IMR-90 (cell line): ENCODE results near the gene OPTN. TPM values are rescaled to one million over a fixed set of nuclear protein-coding genes. Genes with fewer than 3 reads are reported as not detected.

ENCODE experiments used
- ATAC-seq: fragments of 200-7000 bp; cut with Tn5 transposase; 2 replicates; pipeline ENCODE4 v1.9.1; 2020; ENCODE audit warnings: low read depth, mild to moderate bottlenecking, moderate library complexity
- BruUV-seq: library from RNA; stranded (reverse); fragments of 400-500 nt; replicated peaks from 2 replicates; lab custom pipeline; 2021; lab: Mats Ljungman, UMichigan
- CTCF ChIA-PET: fragments of 300-600 bp; formaldehyde crosslinking; extraction: SDS; loops from one replicate; lab custom pipeline; 2021; ENCODE audit warnings: antibody characterized with exemption; lab: Yijun Ruan, JAX
- POLR2A ChIA-PET: fragments of 300-600 bp; sonication (Branson Sonifier 250); formaldehyde crosslinking; loops from one replicate; lab custom pipeline; 2022; ENCODE audit warnings: antibody characterized with exemption; ENCODE audit not compliant: unreplicated experiment; lab: Charles Lee
- DNase-seq: peaks from one replicate; pipeline ENCODE4 v3.0.0; 2013
- H2AFZ ChIP-seq: replicated peaks from 2 replicates; pipeline ENCODE3; 2013; ENCODE audit warnings: low read length, mild to moderate bottlenecking; ENCODE audit not compliant: poor library complexity
- H2AK5ac ChIP-seq: 2 replicates; pipeline ENCODE4 v1.6.1; 2013; ENCODE audit warnings: low read depth, low read length, inconsistent platforms
- H2AK9ac ChIP-seq: replicated peaks from 2 replicates; pipeline ENCODE3; 2013; ENCODE audit warnings: mild to moderate bottlenecking, low read depth, low read length, moderate library complexity; ENCODE audit not compliant: poor library complexity
- H2BK120ac ChIP-seq: 2 replicates; pipeline ENCODE4 v1.6.1; 2013; ENCODE audit warnings: low read depth, low read length, inconsistent platforms
- H2BK15ac ChIP-seq: 3 replicates; pipeline ENCODE4 v1.6.1; 2013; ENCODE audit warnings: low read depth, low read length, inconsistent platforms
- H2BK20ac ChIP-seq: 2 replicates; pipeline ENCODE4 v1.6.1; 2013; ENCODE audit warnings: low read depth, mild to moderate bottlenecking, inconsistent platforms, low read length, moderate library complexity
- H2BK5ac ChIP-seq: 2 replicates; pipeline ENCODE4 v1.6.1; 2013; ENCODE audit warnings: mild to moderate bottlenecking, low read depth, low read length, inconsistent platforms; ENCODE audit not compliant: poor library complexity, severe bottlenecking
- H3K14ac ChIP-seq: replicated peaks from 2 replicates; pipeline ENCODE4 v1.6.1; 2013; ENCODE audit warnings: low read depth, low read length, inconsistent platforms
- H3K18ac ChIP-seq: 2 replicates; pipeline ENCODE4 v1.6.1; 2013; ENCODE audit warnings: low read depth, low read length, control low read depth
- H3K23ac ChIP-seq: 2 replicates; pipeline ENCODE4 v1.6.1; 2013; ENCODE audit warnings: low read depth, low read length, inconsistent platforms
- H3K27ac ChIP-seq: 2 replicates; pipeline ENCODE4 v1.5.1; 2013; ENCODE audit warnings: mild to moderate bottlenecking, control low read depth, low read length; ENCODE audit not compliant: insufficient read depth
- H3K27me3 ChIP-seq: 2 replicates; pipeline ENCODE4 v1.6.1; 2013; ENCODE audit warnings: low read length; ENCODE audit not compliant: control insufficient read depth, insufficient read depth
- H3K36me3 ChIP-seq: 2 replicates; pipeline ENCODE4 v1.6.1; 2013; ENCODE audit warnings: low read length, mixed read lengths; ENCODE audit not compliant: control insufficient read depth, insufficient read depth
- H3K4ac ChIP-seq: 2 replicates; pipeline ENCODE4 v1.6.1; 2013; ENCODE audit warnings: low read depth, low read length, inconsistent platforms
- H3K4me1 ChIP-seq: 2 replicates; pipeline ENCODE4 v1.6.1; 2013; ENCODE audit warnings: low read length, mixed read lengths; ENCODE audit not compliant: control insufficient read depth, insufficient read depth
- H3K4me2 ChIP-seq: 2 replicates; pipeline ENCODE4 v1.6.1; 2013; ENCODE audit warnings: low read depth, mild to moderate bottlenecking, control low read depth, low read length, moderate library complexity
- H3K4me3 ChIP-seq: 2 replicates; pipeline ENCODE4 v1.5.1; 2013; ENCODE audit warnings: low read depth, mild to moderate bottlenecking, control low read depth, low read length, moderate library complexity; ENCODE audit not compliant: insufficient read depth
- H3K56ac ChIP-seq: 2 replicates; pipeline ENCODE4 v1.6.1; 2013; ENCODE audit warnings: low read length, inconsistent platforms; ENCODE audit not compliant: insufficient read depth; ENCODE audit errors: extremely low read depth
- H3K79me1 ChIP-seq, 2 experiments: 2 replicates each; pipeline ENCODE4 v1.6.1; 2013; ENCODE audit warnings: low read length in 2 of 2, inconsistent platforms in 1 of 2, low read depth in 1 of 2
- H3K9ac ChIP-seq: 2 replicates; pipeline ENCODE4 v1.6.1; 2013; ENCODE audit warnings: low read depth, low read length, control low read depth
- H3K9me1 ChIP-seq: 2 replicates; pipeline ENCODE4 v1.6.1; 2013; ENCODE audit warnings: low read length, inconsistent platforms; ENCODE audit not compliant: insufficient read depth
- H3K9me3 ChIP-seq: 2 replicates; pipeline ENCODE4 v1.6.1; 2013; ENCODE audit warnings: low read length; ENCODE audit not compliant: control insufficient read depth, insufficient read depth
- H4K20me1 ChIP-seq: 2 replicates; pipeline ENCODE4 v1.6.1; 2013; ENCODE audit warnings: low read length, inconsistent platforms; ENCODE audit not compliant: insufficient read depth
- H4K5ac ChIP-seq: 2 replicates; pipeline ENCODE4 v1.6.1; 2013; ENCODE audit warnings: mild to moderate bottlenecking, low read depth, low read length, control low read depth
- H4K8ac ChIP-seq, 2 experiments: 2 replicates each; pipeline ENCODE4 v1.6.1; 2013; ENCODE audit warnings: low read depth in 2 of 2, low read length in 2 of 2, control low read depth in 1 of 2, inconsistent platforms in 1 of 2
- H4K91ac ChIP-seq: 2 replicates; pipeline ENCODE4 v1.6.1; 2013; ENCODE audit warnings: low read depth, low read length, inconsistent platforms; ENCODE audit not compliant: insufficient read depth
- BHLHE40 ChIP-seq: fragments of 150-350 bp; IDR thresholded peaks from 2 replicates; pipeline ENCODE4 v1.6.1; 2016; ENCODE audit warnings: mild to moderate bottlenecking, low read depth, low read length
- CEBPB ChIP-seq: IDR thresholded peaks from 2 replicates; pipeline ENCODE4 v1.6.1; 2012; ENCODE audit warnings: low read depth, low read length, improper control_type of control experiment
- CHD1 ChIP-seq: IDR thresholded peaks from 2 replicates; pipeline ENCODE4 v1.6.1; 2012; ENCODE audit warnings: low read depth, low read length, improper control_type of control experiment
- CTCF ChIP-seq: conservative IDR thresholded peaks from 2 replicates; pipeline ENCODE4 v1.5.1; 2012; ENCODE audit warnings: mild to moderate bottlenecking, low read depth, low read length, improper control_type of control experiment
- FOS ChIP-seq: fragments of 150-350 bp; IDR thresholded peaks from 2 replicates; pipeline ENCODE4 v1.6.1; 2016; ENCODE audit warnings: low read depth, low read length
- MAZ ChIP-seq: IDR thresholded peaks from 2 replicates; pipeline ENCODE4 v1.6.1; 2012; ENCODE audit warnings: low read depth, mild to moderate bottlenecking, low read length, improper control_type of control experiment, moderate library complexity, borderline replicate concordance
- RAD21 ChIP-seq: IDR thresholded peaks from 2 replicates; pipeline ENCODE4 v1.6.1; 2012; ENCODE audit warnings: low read length, improper control_type of control experiment
- RCOR1 ChIP-seq: IDR thresholded peaks from 2 replicates; pipeline ENCODE4 v1.6.1; 2012; ENCODE audit warnings: mild to moderate bottlenecking, low read length, improper control_type of control experiment; ENCODE audit not compliant: insufficient replicate concordance
- SMC3 ChIP-seq: fragments of 150-350 bp; IDR thresholded peaks from 2 replicates; pipeline ENCODE4 v1.6.1; 2016; ENCODE audit warnings: low read depth, mild to moderate bottlenecking, antibody characterized with exemption, low read length, moderate library complexity
- WGBS, 2 experiments: methylation state at CpG; one replicate each; pipeline versions ENCODE4 v1.1.5 to v1.1.7; 2013; ENCODE audit warnings: missing lambda C conversion rate in 2 of 2; ENCODE audit not compliant: insufficient read length in 1 of 2; ENCODE audit errors: extremely low coverage in 2 of 2; 5-methylcytosine and 5-hydroxymethylcytosine counted together
- dilution Hi-C: fragments of 300-500 bp; cut with HindIII; formaldehyde crosslinking; loops from one replicate; pipeline ENCODE4 v1.14.3; 2018; ENCODE audit warnings: low sequenced_read_pairs; ENCODE audit not compliant: unreplicated experiment
- in situ Hi-C: fragments of 300-500 bp; cut with MboI; formaldehyde crosslinking; loops from 3 replicates; pipeline ENCODE4 v1.14.3; 2019; ENCODE audit warnings: low sequenced_read_pairs, inconsistent platforms, mixed read lengths
- intact Hi-C: fragments of 100-400 bp; cut with micrococcal nuclease; formaldehyde crosslinking; loops from 2 replicates; pipeline ENCODE4 v1.10.0; 2022
- polyA plus RNA-seq, 3 experiments: library from polyadenylated mRNA; depleted of rRNA; stranded (reverse); fragments of >200 nt; gene quantifications; 2 replicates each; pipeline ENCODE4 v1.2.3, GENCODE V29; 2012; ENCODE audit warnings: low replicate concordance in 1 of 3
- total RNA-seq: library from RNA; depleted of rRNA; stranded (reverse); fragments of >200 nt; gene quantifications from 2 replicates; pipeline ENCODE4 v1.2.3, GENCODE V29; 2012

Gene OPTN
- total and polyA plus RNA-seq, 2 of the 4 experiments (the other 2 are of a cell fraction), result 34.8 to 41.4 TPM

- no peak overlapping the region for H4K5ac ChIP-seq
- peak overlapping the region; percentile 49 for H3K9ac ChIP-seq
- BruUV-seq, result no TSS peak
- intact Hi-C loops, result no loop called here
- peaks cover 10% of the 10 kb centered on the region for H3K4me1 ChIP-seq
- H4K20me1 ChIP-seq, result peaks cover 22% of the 10 kb centered on the region; the same call in 1 of the 2 replicates
- peaks cover 18% of the 10 kb centered on the region for H3K9me1 ChIP-seq
- no peak overlapping the region for H3K56ac ChIP-seq
- dilution Hi-C loops, result no loop called here
- peak overlapping the region; percentile 45; the same call in 1 of the 2 replicates for H3K27ac ChIP-seq
- no peaks in the 10 kb centered on the region for H3K9me3 ChIP-seq
- no peak overlapping the region for H2BK120ac ChIP-seq
- H3K18ac ChIP-seq, result no peak overlapping the region
- peak overlapping the region; percentile 2; the same call in 1 of the 2 replicates for H3K4me3 ChIP-seq
- H2AK9ac ChIP-seq, result no peak overlapping the region
- H2BK5ac ChIP-seq, result no peak overlapping the region
- H2AFZ ChIP-seq, result peak overlapping the region; percentile 58
- no peak for ATAC-seq
- H2BK15ac ChIP-seq, result no peak overlapping the region
- H2AK5ac ChIP-seq, result peak overlapping the region; percentile 73; the same call in 1 of the 2 replicates
- H4K91ac ChIP-seq, result no peak overlapping the region
- WGBS, 2 experiments, result 92% methylated on average over 4 of the region's 13 CpGs; no CpG with 5 or more reads in 1 of the 2 experiments
- no peak overlapping the region for H3K14ac ChIP-seq
- H3K4ac ChIP-seq, result no peak overlapping the region
- peak; percentile 26 for DNase-seq
- peak overlapping the region; percentile 85 for H3K4me2 ChIP-seq
- peak overlapping the region; percentile 80 for H3K23ac ChIP-seq
- H3K27me3 ChIP-seq, result no peaks in the 10 kb centered on the region
- H2BK20ac ChIP-seq, result no peak overlapping the region
- peaks cover 5% of the 10 kb centered on the region for H3K36me3 ChIP-seq
- POLR2A ChIA-PET, result no interaction called here
- in situ Hi-C loops, result no loop called here
- TF ChIP-seq FOS (no peak), MAZ (no peak), BHLHE40 (no peak), CEBPB (no peak), RAD21 (no peak), RCOR1 (no peak), CHD1 (no peak), CTCF (no peak), SMC3 (no peak)
- peaks cover 26 to 56% of the 10 kb centered on the region in 2 experiments for H3K79me1 ChIP-seq
- CTCF ChIA-PET, result interaction anchor here (0.6 kb wide), 1 partner anchor 757 kb away, joined by 4 read pairs; no protein-coding TSS in a partner anchor
- 0 out of 4 replicates have a peak overlapping the region, but pooled peaks of 1 of the 2 experiments have one; percentile 24 for H4K8ac ChIP-seq
These were observed 2.2 kb downstream of the OPTN start for GRCh38 chr10:13102002-13102794.
